Measurements from ENCODE around the gene DYSF.

DYSF gene

DNA sequence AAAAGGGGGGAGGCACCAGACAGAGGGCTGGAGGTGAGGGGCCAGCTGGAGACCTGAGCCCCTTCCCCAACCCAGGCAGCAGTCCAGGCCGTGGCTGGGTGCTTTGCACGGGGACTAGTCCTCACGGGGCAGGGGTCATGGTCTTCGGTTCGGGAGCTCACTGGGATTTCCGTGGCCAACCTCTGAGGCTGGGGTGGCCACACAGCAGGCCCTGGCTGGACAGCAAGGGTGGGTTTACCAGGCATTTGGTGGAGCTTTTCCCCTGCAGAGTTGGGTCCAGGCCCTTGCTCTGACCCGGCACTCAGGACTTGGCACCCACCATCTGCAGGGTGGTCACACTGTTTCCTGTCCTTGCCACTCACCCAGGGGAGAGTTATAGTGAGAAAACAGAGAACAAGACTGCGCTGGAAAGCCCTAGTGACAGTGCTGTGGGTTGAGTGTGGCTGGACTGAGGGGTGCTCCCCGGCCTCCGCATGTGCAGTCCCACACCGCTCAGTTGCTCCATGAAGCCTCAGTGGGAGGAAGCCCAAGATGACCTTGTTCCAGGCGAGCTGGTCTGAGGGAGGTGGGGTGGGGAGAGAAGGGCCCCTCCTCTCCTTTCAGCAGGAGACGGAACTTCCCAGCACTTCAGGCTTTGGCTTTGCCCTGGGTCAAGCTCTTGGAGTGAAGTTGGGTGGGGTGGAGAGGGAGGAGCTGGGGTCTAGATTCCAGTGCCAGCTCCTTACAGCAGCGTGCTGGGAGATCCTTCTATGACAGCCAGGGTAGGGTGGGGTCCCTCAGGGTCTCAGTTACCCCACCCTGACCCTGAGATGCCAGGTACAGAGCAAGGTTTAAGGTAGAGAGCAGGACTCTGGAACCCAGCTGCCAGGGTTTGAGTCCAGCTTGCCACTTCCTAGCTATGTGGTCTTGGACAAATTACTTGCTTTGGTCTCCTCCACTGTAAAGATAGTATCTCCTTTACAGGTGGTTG, 219.8 kb downstream of the DYSF start:
- no peak for DNase-seq (ENCODE audit: low read depth)

DNA sequence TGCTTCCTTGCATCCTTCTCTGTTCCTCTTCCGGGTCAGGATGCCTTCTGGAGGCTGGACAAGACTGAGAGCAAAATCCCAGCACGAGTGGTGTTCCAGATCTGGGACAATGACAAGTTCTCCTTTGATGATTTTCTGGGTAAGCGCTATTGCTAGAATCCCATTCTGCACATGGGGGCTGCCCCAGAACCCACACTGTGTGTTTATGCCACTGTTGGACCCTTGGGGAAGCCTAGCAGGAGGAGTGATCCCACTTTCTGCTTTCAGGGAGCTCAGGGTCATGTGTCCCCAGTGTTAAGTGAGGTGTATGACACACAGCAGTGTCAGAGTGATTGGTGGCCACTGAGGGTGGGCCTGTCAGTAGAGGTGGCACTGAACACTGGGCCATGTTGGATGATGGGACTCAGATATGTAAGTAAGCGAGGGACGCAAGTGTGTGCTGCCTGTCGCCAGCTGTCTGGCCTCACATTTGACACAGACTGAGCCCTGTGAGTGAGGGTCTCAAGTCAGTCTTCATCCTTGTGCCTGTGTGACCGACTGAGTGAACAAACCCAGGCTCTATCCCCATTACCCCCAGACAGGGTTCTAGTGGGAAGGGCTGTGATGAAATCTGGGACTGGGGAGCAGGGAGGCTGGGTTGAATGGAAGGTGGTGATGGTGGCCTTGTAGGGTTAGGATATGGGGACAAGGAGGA, 220.9 kb downstream of the DYSF start:
- no peak for DNase-seq (ENCODE audit: low read depth)

DNA sequence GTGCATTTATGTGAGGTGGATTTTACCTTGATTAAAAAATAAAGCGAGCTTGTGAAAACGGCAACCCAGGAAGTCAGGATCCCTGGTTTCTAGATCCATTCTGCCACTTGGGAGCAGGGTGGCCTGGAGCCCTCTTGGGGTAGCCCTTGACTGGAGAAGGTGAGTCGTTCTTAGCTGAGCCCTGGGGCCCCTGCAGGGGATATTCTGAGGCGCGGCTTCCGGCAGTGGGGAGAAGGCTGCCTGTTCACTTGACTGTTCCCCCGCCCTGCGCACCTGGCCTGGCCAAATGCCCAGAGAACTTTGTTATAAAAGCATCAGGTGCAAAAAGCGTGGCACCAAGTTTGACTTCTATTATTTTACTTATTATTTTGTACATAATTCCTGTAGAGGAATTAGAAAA, 221.9 kb downstream of the DYSF start:
- no peak for DNase-seq (ENCODE audit: low read depth)

DNA sequence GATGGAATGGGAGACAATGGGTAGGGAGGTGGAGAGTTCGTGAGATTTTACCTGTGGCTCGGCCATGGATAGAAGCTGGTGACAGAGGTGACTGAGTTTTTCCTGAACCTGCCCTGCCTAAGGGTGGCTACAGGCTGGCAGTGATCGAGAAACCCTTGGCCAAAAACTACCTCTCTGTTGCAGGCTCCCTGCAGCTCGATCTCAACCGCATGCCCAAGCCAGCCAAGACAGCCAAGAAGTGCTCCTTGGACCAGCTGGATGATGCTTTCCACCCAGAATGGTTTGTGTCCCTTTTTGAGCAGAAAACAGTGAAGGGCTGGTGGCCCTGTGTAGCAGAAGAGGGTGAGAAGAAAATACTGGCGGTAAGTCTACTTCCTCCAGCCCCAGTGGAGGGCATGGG, 225.5 kb downstream of the DYSF start:
- no peak for DNase-seq (ENCODE audit: low read depth)

DNA sequence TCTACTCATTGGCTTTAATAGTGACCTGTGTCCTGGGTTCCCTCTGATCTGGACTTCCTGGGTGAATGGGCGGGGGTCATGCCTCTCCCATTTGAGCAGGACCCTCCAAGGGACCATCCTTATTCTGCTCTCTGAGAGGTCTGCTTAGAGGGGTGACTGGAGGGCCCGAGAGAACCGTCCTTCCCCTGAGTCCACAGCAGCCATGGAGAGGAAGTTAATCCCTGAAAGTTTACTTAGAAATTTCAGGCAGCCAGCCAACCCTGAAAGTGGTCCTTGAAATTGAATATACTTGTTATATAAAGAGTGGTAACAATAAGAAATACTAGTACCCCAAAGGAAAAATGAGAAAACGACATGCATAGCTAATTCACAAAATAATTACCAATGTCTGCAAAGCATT, 226.1 kb downstream of the DYSF start:
- no peak for DNase-seq (ENCODE audit: low read depth)

DNA sequence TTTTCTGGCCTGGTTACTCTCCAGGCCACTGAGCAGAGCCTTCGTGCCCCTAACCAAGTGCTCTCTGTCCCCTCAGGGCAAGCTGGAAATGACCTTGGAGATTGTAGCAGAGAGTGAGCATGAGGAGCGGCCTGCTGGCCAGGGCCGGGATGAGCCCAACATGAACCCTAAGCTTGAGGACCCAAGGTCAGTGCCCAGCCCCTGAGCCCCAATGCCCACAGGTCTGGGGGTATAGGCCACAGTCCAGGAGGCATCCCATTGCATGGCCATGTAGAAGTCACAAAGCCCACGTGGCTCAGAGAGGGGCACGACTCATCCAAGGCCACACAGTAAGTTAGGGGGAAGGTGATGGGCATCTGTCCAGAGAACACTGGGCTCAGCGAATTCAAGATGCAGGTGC, 227.6 kb downstream of the DYSF start:
- no peak for DNase-seq (ENCODE audit: low read depth)

DNA sequence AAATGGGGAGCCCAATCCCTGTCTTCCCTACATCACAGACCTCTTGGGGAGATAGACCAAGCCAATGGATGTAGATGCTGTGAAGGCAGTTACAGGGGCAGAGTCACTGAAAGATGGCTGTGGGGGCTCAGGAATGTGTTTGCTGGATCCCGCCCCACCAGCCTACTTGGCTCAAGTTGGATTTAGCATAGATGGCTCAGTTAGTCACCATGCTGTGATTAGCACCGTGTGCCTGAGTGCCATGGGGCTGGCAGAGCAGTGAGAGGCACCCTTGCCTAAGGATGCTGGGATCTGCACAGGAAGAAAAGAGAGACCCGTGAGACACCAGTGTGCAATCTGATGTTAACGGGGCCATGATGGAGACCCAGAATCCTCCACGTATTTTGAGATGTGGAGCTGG, 228.3 kb downstream of the DYSF start:
- no peak for DNase-seq (ENCODE audit: low read depth)

DNA sequence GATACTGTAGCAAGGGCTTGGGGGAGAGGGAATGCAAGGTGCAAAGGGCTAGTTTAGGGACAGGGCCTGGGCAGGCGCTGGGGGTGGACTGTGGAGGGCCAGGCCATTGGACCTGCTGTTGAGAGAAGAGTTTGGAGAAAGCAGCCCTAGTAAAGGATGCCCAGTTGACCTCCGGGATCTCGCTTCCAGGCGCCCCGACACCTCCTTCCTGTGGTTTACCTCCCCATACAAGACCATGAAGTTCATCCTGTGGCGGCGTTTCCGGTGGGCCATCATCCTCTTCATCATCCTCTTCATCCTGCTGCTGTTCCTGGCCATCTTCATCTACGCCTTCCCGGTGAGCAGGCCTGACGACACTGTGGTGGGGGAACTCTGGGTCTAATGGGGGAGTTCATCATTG, 229.0 kb downstream of the DYSF start:
- DNase-seq (ENCODE audit: low read depth), result no peak

DNA sequence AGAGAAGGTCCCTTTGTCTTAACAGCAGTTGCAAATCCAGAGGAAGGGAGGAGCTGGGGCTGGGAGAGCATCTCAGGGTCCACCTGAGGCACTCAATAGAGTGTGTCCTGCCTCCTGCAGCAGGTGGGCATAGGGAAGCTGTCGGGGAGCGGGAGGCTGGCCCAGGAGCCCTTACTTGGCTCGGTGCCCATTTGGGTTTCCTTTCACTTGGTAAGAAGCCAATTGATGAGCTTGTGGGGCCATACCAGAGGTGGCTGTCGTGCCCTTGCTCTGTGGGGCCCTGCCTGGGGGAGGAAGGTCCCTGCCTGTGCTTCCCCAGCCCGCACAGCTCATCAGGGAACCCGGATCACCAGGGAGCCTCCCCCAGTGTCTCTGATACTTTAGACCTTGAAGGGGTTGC, 229.7 kb downstream of the DYSF start:
- DNase-seq (ENCODE audit: low read depth), result no peak

DNA sequence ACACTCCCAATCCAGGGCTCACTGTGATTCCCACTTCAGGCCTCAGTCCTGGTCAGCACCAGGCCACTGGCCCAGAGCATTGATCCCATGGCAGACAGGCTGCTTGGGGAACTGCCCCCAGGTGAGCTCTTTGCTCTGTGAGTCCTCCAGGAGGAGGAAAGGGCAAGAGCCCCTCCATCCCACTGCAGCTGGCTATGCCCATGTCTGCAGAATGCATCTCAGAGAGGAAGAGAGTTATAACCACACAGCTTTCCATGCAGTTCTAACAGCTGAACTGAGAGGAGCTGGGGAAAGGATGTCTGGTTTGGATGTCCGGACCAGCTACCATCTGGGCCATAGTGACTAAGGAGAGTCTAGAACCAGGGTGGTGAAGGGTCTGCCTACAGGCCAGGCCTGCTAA, 230.3 kb downstream of the DYSF start:
- no peak for DNase-seq (ENCODE audit: low read depth)

DNA sequence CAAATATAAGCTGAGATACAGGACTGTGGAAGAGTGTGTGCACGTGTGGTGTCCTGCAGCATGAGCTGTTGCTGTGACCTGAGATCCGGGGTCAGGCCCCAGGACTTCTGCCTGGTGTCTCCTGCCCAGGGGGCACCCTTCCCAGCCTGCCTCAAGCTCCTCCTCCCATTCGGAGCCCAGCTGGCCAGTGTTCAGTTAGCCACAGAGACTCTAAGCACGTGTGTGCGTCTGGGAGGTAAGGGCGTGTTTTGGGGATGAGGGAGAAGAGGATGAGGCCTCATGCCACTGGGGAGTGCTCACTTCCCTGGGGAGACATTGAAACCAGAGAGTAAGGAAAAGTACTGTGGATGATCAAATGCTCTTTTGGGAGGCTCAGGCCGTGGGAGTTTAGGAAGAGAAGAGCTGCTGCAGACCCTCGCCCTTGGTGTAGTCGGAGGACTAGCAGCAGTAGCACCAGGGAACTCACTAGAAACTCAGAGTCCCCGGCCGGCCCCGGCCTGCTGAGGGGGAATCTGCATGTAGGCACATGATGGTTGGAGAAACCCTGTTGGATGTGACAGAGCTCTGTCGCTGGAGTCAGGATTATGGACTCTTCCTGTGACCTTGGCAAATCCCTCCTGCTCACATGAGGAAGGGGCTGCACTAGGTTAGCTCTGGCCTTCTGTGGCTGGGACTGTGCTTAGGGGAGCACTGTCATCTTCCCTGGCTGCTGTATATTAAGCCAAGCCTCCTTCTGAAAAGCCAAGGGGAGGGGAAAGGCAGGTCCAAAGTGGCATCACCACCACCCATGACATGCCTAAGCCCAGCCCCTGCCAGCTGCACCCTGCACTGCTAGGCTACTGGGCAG, 231.1 kb downstream of the DYSF start:
- DNase-seq (ENCODE audit: low read depth), result no peak

DNA sequence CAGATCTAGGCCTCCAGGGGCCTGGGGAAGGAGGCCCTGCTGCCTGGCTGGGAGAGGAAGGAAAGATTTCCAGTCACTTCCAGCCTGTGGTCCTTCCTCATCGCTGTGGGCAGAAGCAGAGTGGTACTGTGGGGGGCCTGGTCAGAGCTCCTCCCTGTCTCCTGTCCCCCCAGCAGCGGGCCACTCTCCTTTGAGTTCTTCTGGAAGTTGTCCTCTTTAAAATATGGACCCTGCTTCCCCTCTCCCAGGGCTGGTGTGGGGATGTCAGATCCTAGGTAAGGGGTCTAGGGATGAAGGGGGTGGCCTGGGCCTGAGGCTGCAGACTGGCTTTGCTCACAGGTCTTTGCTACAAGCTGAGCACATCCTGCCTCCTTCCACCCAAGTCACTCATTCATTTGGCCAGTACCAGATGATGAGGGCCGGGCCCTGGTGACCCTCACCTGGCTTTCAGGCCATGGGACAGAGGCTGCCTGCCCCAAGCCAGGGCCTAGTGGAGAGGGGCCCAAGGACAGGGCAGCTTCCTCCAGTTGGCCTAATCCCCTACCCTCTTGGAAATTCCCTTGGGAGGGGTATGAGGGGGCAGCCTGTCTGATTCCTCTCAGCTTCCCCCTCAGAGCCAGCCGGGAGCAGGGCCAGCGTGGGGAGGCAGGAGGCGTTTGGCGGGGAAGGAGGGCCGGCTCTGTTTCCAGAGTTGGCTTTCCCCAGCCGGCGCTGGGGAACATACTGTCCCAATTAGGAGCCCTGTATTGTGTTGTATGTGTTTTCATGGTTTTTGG, 231.9 kb downstream of the DYSF start:
- no peak for DNase-seq (ENCODE audit: low read depth)

DNA sequence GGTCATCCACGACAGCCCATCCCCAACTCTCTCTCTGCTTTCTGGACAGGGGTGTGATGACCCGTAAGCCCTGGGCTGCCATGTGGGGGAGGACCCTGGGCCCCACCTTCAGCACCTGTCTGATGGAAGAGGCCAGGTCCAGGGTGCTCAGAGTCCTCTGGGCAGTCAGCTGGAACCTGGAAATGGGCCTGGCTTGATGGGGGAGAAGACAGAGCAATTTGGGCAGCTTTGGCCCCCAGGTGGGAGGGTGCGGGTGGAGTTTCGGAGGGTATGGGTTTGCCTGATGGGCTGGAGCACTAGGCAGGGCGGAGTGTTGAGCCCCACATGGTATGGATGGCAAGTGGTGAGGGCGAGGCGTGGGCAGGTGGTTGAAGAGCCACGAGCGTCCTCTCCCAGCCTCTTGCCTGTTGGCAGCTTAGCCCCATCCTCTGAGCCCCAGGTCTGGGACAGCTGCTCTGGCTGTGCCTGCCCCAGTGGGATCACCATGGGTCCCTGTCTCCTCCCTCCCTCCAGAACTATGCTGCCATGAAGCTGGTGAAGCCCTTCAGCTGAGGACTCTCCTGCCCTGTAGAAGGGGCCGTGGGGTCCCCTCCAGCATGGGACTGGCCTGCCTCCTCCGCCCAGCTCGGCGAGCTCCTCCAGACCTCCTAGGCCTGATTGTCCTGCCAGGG, 232.7 kb downstream of the DYSF start:
- no peak for DNase-seq (ENCODE audit: low read depth)

DNA sequence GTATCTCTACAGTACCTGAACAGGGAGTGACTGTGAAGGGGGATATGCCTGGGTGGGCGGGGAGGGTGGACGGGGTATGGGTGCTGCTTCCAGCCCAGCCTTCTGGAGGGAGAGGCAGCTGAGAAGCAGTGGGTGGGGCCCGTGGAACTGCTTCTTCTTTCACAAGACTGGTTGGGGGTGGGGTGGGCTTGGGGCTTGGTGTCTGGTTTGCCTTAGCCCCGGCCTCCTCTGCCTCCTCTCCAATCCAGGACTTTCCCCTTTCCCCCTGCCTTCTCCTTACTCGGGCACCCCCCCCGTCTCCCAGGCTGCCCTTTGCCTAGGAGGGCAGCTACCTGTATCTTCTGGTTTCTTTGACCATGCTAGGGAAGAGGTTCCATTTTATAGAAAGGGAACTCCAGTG, 233.4 kb downstream of the DYSF start:
- no peak for DNase-seq (ENCODE audit: low read depth)

DNA sequence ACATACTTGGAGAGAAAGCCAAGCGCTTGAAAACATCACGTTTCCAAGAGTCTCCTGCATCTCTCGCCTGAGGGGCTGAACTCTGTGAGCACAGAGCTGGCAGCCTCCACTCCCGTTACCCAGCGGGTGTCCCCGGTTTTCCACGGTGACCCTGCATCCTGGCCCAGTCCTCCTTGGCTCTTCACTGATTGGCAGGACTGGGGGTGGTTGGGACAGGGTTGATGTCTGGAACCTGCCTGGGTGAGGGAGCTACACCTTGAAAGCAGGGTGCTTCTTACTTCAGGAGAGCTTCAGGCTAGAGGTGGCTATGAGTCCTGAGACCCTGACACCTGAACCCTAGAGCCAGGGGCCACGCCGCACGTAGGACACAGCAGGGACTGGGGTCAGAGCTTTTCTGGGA, 234.1 kb downstream of the DYSF start:
- no peak for DNase-seq (ENCODE audit: low read depth)

DNA sequence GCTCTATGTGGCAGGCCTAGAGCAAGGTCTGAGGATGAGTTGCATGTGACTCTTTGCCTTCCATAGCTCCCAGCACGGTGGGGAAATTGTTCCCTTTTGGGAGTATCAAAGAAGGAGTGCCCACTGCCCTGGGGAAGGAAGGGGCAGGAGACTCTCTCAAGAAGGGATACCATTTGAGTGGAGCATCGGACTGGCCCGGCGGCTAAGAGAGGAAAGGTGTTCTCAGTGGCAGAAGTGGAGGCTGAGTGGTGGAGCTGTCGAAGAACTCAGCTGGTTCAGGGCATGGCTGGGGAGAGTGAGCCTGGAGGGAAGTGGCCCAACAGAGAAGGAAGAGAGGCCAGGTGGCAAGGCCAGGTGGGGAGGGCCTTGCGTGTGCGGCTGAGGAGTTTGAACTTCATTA, 235.2 kb downstream of the DYSF start:
- DNase-seq (ENCODE audit: low read depth), result no peak

DNA sequence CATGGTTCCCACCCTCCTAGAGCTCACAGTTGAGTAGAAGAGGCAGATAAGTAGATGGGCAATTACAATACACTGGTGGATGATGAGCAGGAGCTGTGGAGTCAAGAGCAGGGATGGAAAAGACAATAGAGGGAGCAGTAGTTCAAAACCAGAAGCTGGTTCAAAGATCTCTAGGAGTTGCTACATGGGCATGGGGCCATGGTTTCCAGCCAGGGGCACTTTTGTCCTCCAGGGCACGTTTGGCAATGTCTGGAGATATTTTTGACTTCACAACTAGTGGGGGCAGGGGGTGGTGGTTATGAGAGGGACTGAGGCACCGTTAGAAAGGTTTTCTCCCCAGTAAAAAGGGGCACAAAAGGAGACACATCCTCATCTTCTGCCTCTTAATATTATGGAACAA, 236.0 kb downstream of the DYSF start:
- DNase-seq (ENCODE audit: low read depth), result no peak

DNA sequence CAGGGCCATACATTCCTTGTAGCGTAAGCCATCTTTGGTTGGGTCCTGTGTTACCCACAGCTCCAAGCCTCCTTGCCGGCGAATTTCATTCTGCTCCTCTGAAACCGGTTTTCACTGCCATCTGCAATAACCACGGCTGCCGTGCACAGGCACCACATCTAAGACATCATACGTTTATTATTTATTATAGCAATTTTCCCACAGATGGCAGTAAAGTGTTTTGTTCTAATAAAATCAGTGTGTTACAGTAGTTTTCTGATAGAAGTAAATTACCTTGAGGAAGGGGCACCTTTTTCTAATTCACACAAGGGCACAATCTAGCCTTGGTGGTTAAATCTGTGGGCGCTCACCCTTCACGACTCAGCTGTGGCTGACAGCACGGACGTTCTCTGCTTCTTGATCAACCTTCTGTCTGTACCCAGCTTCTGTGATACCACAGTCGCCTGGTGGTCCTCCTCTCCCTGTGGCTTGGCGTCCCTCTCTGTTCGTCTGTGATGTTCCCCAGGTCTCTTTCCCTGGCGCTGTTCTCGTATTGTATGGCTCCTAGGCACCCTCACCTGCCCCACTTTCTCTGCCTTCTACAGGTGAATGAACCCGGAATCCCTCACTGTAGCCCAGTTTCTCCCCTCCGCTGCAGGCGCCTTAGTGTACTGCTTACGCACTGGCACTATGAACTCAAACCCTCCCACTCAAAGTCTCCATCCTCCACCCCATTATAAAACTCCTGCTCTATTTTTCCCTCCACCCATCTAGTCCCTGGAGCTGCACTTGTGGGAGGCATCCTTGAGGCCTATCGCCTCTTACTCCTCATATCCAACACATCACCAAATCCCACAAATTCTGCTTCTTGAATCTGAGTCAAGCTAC, 236.8 kb downstream of the DYSF start:
- DNase-seq (ENCODE audit: low read depth), result no peak

DNA sequence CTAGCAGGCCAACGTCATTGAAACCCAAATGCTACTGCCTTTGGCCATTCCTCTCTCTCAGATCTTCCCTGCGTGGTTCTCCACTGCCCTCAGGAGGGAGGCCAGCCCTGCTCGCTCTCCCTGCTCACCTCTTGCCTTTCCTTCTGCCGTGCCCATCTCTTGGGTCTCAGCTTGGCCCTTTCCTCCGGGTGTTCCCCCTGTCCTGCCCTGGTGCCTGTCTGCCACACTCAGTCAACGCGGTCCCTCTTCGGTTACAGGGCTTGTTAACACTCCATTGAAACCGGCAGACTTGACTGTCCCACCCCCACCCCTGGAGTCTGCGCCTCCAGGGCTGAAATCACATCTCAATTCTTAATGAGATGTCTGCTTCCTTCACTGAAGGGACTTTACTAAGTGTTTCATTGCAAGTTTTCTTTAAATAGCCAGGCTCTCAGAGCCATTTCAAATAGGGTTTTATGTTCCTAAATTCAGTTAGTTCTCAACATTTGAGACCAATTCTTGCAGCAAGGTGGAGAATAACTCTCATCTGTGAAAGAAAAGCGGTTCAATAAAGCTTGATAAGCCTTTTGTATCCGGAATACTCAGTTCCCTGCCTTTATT, 237.6 kb downstream of the DYSF start:
- no peak for DNase-seq (ENCODE audit: low read depth)
